Measurements from ENCODE around the gene PLEKHG4.

GRCh38 chr16:67311607-67312488, 32.5 kb downstream of the PLEKHG4 start:
- TF ChIP-seq POLR2AphosphoS5 (IDR thresholded peaks at IDR 0.05; ENCODE audit: low read depth) (no peak), CTCF (IDR thresholded peaks at IDR 0.05; ENCODE audit: insufficient read depth, low read length) (no peak), REST (IDR thresholded peaks at IDR 0.05; ENCODE audit: insufficient replicate concordance, low read depth) (no peak), GABPA (IDR thresholded peaks at IDR 0.05; ENCODE audit: low read depth) (no peak)
